GM10248 (cell line): ENCODE data around the gene GPC4.

Experiments used
- CTCF ChIA-PET: fragments of 300-600 bp; sonication (Branson Sonifier 250); formaldehyde crosslinking; extraction: SDS; loops from one replicate; lab custom pipeline; 2021; ENCODE audit warnings: antibody characterized with exemption; lab: Yijun Ruan, JAX
- POLR2A ChIA-PET: fragments of 350-650 bp; sonication (Branson Sonifier 250); formaldehyde crosslinking; extraction: SDS; loops from one replicate; lab custom pipeline; 2020; ENCODE audit warnings: antibody characterized with exemption; lab: Yijun Ruan, JAX
- DNase-seq: peaks from one replicate; pipeline ENCODE4 v3.0.0; 2012; ENCODE audit errors: extremely low spot score
- TF ChIP-seq, protein P1 (sequence below): IDR thresholded peaks from 2 replicates; pipeline ENCODE4 v1.5.1; 2012; ENCODE audit warnings: mild to moderate bottlenecking, low read depth; ENCODE audit errors: extremely low read depth, missing control alignments, control extremely low read depth

The GPC4 gene

DNA sequence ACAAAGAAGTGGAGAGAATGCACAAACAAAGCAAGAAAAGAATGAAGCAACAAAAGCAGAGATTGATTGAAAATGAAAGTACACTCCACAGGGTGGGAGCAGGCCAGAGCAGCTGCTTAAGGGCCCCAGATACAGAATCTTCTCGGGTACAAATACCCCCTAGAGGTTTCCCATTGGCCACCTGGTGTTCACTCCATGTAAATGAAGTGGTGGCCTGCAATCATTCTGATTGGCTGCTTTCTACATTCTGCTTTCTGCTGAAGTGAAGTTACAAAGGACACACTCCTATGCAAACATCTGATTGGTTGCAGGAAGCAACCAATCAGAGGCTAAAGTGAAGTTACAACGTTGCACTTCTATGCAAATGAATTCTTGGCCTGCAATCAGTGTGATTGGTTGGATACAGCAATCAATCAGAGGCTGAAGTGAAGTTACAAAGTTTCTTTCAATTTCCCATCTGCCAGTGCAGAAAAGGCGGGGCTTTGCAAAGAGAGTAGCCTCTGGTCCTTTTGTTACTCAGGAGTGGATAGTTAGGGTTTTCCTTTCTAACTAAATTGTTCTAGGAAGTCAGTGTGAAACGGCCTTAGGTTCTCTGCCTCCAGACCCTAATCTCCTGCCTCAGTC is 19.0 kb upstream of the GPC4 start:
- CTCF ChIA-PET = no interaction called here
- POLR2A ChIA-PET = no interaction called here
- TF ChIP-seq, protein P1, sequence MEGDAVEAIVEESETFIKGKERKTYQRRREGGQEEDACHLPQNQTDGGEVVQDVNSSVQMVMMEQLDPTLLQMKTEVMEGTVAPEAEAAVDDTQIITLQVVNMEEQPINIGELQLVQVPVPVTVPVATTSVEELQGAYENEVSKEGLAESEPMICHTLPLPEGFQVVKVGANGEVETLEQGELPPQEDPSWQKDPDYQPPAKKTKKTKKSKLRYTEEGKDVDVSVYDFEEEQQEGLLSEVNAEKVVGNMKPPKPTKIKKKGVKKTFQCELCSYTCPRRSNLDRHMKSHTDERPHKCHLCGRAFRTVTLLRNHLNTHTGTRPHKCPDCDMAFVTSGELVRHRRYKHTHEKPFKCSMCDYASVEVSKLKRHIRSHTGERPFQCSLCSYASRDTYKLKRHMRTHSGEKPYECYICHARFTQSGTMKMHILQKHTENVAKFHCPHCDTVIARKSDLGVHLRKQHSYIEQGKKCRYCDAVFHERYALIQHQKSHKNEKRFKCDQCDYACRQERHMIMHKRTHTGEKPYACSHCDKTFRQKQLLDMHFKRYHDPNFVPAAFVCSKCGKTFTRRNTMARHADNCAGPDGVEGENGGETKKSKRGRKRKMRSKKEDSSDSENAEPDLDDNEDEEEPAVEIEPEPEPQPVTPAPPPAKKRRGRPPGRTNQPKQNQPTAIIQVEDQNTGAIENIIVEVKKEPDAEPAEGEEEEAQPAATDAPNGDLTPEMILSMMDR = no peak
- no peak for DNase-seq

DNA sequence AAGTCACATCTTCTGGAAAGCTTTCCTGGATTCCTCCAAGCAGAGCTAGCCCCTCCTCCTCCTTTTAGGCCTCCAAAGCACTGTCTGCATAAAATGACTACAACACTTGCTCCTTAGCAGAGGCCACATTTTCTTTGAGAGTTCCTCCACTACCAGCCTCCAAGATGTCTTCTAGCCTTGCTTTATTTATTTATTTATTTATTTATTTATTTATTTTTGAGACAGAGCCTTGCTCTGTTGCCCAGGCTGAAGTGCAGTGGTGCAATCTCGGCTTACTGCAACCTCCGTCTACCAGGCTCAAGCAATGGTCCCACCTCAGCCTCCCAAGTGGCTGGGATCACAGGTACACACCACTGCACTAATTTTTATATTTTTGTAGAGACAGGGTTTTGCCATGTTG is 4.6 kb upstream of the GPC4 start:
- TF ChIP-seq, protein P1 = no peak
- no peak for DNase-seq
- CTCF ChIA-PET = no interaction called here
- POLR2A ChIA-PET = no interaction called here

DNA sequence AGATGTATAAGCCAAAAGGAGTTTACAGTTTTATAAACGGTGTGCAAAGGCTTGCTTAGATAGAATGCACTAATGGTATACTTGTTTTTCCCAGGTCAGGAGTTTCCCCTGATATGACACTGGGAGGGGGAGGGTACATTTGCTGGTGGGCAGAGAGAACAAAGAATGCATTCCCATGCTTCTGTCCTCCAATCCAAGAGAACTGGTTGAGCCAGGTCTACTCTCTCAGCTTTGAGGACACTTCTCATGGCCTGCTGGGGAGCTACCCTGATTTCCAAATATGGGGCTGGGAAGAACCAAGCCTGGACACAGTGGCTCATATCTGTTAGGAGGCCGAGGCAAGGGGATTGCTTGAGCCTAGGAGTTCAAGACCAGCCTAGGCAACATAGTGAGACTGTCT is 3.3 kb upstream of the GPC4 start:
- POLR2A ChIA-PET = no interaction called here
- TF ChIP-seq, protein P1 = no peak

GRCh38 chrX:133417364-133417763 is 2.1 kb upstream of the GPC4 start:
- TF ChIP-seq, protein P1 = no peak
- POLR2A ChIA-PET = no interaction called here
- DNase-seq = no peak
- CTCF ChIA-PET = no interaction called here

More for the DNA sequence above, 3.3 kb upstream of the GPC4 start:
- CTCF ChIA-PET = no interaction called here
- no peak for DNase-seq

DNA sequence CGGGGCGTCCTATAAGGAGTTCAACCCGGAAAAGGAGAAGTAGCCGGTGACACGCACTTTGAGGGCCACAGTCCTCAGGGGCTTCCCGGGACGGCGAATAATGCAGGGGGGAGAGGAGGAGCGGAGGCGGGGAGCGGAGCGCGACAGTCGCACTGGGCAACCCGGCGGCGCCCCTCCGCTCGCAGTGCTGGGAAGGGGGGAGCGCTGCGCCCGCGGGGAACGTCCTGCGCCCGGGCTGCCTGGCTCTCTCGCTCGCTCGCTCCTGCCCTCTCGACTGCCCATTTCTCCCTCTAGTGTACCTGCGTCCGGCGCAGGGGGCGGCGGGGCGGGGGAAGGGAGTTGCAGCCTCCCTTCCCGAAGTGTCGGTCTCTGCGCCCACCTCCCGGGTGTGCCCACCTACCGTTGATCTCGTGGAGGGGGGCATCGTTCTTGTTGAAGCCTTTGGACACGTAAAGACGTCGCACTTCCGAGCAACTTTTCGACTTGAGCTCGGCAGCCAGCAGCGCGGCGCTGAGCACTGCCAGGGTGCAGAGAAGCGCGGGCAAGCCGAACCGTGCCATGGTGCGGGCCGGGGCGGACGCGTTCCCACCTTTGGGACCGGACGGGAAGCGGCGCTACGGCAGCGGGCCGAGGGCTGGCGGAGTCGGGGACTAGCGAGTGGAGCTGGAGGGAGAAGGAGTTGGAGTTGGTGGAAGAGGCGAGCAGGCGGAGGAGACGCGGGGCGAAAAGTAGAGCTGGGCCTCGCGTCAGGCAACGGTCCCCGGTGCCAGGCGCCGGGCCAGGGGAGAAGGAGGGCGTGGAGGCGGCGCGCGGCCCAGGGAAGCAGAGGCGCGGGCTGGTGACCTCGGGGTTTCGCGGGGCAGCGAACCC is 648 bp downstream of the GPC4 start:
- CTCF ChIA-PET = no interaction called here
- POLR2A ChIA-PET = no interaction called here
- no peak for DNase-seq
- TF ChIP-seq, protein P1 = no peak

DNA sequence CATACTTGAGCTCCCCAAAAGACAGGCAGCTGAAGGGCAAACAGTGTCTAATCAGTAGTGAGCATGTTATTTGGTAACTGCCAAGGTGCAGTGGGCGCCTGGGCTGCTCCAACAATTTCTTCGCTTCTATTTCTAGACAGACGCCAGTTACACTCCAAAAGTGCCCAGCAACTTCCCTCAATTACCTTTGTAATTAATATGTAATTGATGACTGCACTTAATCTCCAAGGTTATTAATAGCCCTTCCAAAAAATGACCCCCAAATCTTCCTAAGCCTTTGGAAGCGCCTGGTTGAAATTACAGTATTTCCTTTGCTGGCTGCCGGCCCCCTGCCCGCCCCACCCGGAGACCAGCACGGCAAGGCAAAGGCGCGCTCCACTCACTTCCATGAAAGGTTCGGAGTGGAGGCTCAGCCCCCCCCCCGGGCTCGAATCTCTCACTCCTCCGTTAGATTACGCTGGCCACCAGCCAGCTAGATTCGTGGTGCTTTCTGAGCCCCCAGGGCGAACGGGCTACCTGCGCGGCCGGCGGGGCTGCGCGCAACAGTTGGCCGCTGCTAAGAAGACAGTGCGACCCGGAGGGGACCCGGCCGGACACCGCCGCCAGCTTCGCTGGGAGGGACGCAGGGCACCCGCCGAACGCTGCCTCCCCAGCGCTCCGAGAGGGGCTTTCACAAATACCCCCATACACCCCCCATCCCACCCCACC is 1.9 kb downstream of the GPC4 start:
- DNase-seq = no peak
- POLR2A ChIA-PET = no interaction called here
- TF ChIP-seq, protein P1 = no peak
- CTCF ChIA-PET = no interaction called here
